HPDE6-E6E7 (cell line): ENCODE measurements around the gene AKAP1.

ENCODE experiments used
- DNase-seq: peaks from one replicate; pipeline ENCODE4 v3.0.0; 2011; ENCODE audit warnings: missing footprints; ENCODE audit errors: extremely low spot score

Gene AKAP1

GRCh38 chr17:57164814-57165213, 79.8 kb downstream of the AKAP1 start:
- no peak for DNase-seq

DNA sequence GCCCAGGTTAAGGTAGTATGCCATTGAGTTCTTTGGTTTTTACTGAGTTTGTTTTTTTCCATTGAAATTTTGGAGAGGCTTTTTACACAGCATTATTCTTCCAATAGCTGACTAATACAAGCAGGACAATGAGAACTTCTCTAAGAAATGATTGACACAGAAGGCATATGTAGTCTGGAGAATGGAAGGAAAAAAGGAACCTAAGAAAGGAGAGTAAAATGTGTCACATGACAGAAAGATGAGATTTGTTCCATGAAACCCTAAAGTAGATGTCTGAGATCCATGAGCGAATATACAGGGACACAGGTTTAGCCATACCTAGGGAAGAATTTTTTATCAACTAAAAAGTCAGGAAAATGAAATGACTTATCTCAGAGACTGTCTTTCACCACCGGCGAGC, 80.7 kb downstream of the AKAP1 start:
- no peak for DNase-seq

GRCh38 chr17:57166803-57167202, 81.8 kb downstream of the AKAP1 start:
- DNase-seq, result peak; percentile 63

DNA sequence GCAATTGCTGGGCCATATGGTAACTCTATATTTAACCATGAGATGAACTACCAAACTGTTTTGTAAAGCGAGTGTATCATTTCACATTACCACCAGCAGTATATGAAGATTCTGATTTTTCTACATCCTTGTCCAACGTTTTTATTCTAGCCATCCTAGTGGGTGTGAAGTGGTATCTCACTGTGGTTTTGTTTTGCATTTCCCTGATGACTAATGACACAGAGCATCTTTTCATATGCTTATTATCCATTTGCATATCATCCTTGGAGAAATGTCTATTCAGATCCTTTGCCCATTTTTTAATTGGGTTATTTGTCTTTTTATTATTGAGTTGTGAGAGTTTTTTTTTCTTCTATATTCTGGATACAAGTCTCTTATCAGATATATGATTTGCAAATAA, 83.6 kb downstream of the AKAP1 start:
- no peak for DNase-seq

DNA sequence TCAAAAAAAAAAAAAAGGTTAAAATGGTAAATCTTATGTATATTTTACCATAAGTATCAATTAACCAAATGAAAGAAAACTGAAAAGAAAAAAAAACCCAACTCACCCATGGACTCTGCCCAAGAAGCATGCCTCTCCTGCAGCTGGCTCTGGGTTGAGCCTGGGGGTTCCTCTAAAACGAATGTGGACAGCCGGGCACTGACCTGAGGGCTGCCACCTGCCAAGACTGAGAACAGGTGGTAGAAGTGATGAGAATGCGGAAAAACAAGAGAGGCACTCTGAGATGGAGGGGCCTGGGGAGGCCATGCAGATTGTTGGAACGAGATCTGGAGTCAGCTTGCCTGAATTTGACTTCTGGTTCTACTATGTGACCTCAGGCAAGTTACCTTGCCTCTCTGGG, 85.8 kb downstream of the AKAP1 start:
- DNase-seq, result no peak
